Heart left ventricle (tissue), 16 donors: Measurements from ENCODE around the gene EMID1. TPM values are rescaled to one million over a fixed set of nuclear protein-coding genes. Genes with fewer than 3 reads are reported as not detected.
A peak's percentile ranks its signal among the peaks of the same experiment; 100 is the strongest.

Source experiments
- ATAC-seq, 4 donors: fragments of 200-7000 bp; cut with Tn5 transposase; one replicate each; pipeline ENCODE4 v1.9.1; 2020 to 2022; ENCODE audit warnings: moderate library complexity in 4 of 4, mild to moderate bottlenecking in 3 of 4, moderate number of reproducible peaks in 1 of 4
- DNase-seq, 5 donors: peaks; one replicate each; pipeline ENCODE4 v3.0.0-alpha.2; 2020
- H3K27ac ChIP-seq, 12 donors: fragments of 200-600 bp; sonication (generic) in 4 of 12; one replicate each; pipeline versions ENCODE4 v1.5.0 to v1.8.0; 2016 to 2022; ENCODE audit warnings: mild to moderate bottlenecking in 2 of 12
- H3K27me3 ChIP-seq, 9 donors: fragments of 200-600 bp; sonication (generic) in 2 of 9; one replicate each; pipeline versions ENCODE4 v1.5.1 to v1.8.0; 2016 to 2022; ENCODE audit warnings: mild to moderate bottlenecking in 3 of 9
- H3K36me3 ChIP-seq, 9 donors: fragments of 200-600 bp; sonication (generic) in 2 of 9; one replicate each; pipeline versions ENCODE4 v1.5.0 to v1.8.0; 2018 to 2022; ENCODE audit warnings: mild to moderate bottlenecking in 2 of 9
- H3K4me1 ChIP-seq, 12 donors: fragments of 200-600 bp; sonication (generic) in 4 of 12; one replicate each; pipeline versions ENCODE4 v1.5.0 to v1.8.0; 2016 to 2022; ENCODE audit warnings: mild to moderate bottlenecking in 3 of 12
- H3K4me3 ChIP-seq, 12 donors: fragments of 200-600 bp; sonication (generic) in 4 of 12; one replicate each; pipeline versions ENCODE4 v1.5.0 to v1.8.0; 2017 to 2022; ENCODE audit warnings: mild to moderate bottlenecking in 9 of 12, moderate library complexity in 4 of 12
- H3K9me3 ChIP-seq, 12 donors: fragments of 200-600 bp; sonication (generic) in 4 of 12; one replicate each; pipeline versions ENCODE4 v1.5.0 to v1.8.0; 2016 to 2022; ENCODE audit warnings: mild to moderate bottlenecking in 1 of 12
- CTCF ChIP-seq, 12 donors: fragments of 200-600 bp; sonication (generic) in 4 of 12; IDR thresholded peaks; one replicate each; pipeline versions ENCODE4 v1.5.0 to v1.8.0; 2018 to 2022; ENCODE audit warnings: antibody characterized with exemption in 12 of 12, mild to moderate bottlenecking in 5 of 12
- POLR2A ChIP-seq, 2 donors: fragments of 450-650 bp; IDR thresholded peaks; one replicate each; pipeline ENCODE4 v1.6.1; 2017; ENCODE audit warnings: antibody characterized with exemption in 2 of 2, mild to moderate bottlenecking in 2 of 2, moderate library complexity in 2 of 2
- WGBS, 4 donors: extraction: QIAGEN DNeasy Blood & Tissue Kit in 2 of 4; methylation state at CpG; one replicate each; pipeline versions ENCODE4 v1.1.5 to v1.1.7; 2013 to 2018; 5-methylcytosine and 5-hydroxymethylcytosine counted together
- intact Hi-C, 10 donors: fragments of 100-400 bp; cut with DNase I; formaldehyde crosslinking; loops; one replicate each; pipeline versions ENCODE4 v1.11.1 to v1.14.2; 2022
- polyA plus RNA-seq, 2 donors: library from polyadenylated mRNA; stranded (reverse); fragments of 200-250 nt; gene quantifications; one replicate each; pipeline ENCODE4 v1.2.3, GENCODE V29; 2013
- total RNA-seq, 9 donors: library from RNA; depleted of rRNA in 2 of 9; stranded (reverse); fragments of >200 nt in 2 of 9; fragmentation: NEBNext Ultra II Directional in 3 of 9; extraction: Animal tissue kit (Norgen Biotek cat#: 25700) in 3 of 9; gene quantifications; one replicate each; pipeline versions ENCODE4 v1.1.0 to v1.2.4, GENCODE V29; 2016 to 2023
- donor health status: ischemic (EF 13 %, LVEDD 7.1; RV severe dilation, severe dysfunction).
- donor health status: healthy with polysubstance abuse.
- donor health status: DM: no; HTN: yes; CAD: no.
- donor health status: DM: no; HTN: no; CAD: no.
- donor health status: ischemic (EF 25% LVEDD 6.9; RV normal size, moderate dysfunction).
- donor health status: ischemic (EF 25% LVEDD 5.7; RV mildly dilated, moderate dysfunction).
- donor health status: healthy.
- donor health status: DM: yes; HTN: yes; CAD: no.
- donor health status: ischemic (EF 35%, LVEDD 5.7; RV mildly dilated, moderate dysfunction).
- donor health status: nonischemic (EF 11% LVEDD 7.7; RV severe dilation, severe dysfunction).
- donor health status: DM: yes; HTN: yes; CAD: no.
- donor health status: PGD.
- donor health status: ischemic (EF 29% LVEDD 5.4; RV normal size, mild dysfunction).
- donor health status: nonischemic (EF 23%, LVEDD 6.1; RV moderate dilation, normal function).

EMID1 gene
- total and polyA plus RNA-seq, 11 donors = 0.16 to 1.5 (median 0.32) TPM; not detected in 2

GRCh38 chr22:29275819-29276565, 70.3 kb downstream of the EMID1 start:
- TF ChIP-seq CTCF (IDR thresholded peaks at IDR 0.05) (no peak), POLR2A (IDR thresholded peaks at IDR 0.05) (no peak)
- intact Hi-C loops = no loop called here
- no peaks in the 10 kb centered on the region for H3K27me3 ChIP-seq
- ATAC-seq (no peak), DNase-seq (no peak)
- H3K4me3 ChIP-seq = no peak overlapping the region
- peaks cover 0 to 61% (median 34%) of the 10 kb centered on the region in 12 donors for H3K4me1 ChIP-seq
- H3K27ac ChIP-seq = no peak overlapping the region
- peaks cover 0 to 100% (median 88%) of the 10 kb centered on the region in 9 donors for H3K36me3 ChIP-seq
- WGBS, 4 donors = 74 to 87% (median 80%) methylated on average over 3 of the region's 3 CpGs
- H3K9me3 ChIP-seq = no peaks in the 10 kb centered on the region

GRCh38 chr22:29277927-29278326, 72.2 kb downstream of the EMID1 start:
- H3K4me1 ChIP-seq = peaks cover 0 to 42% (median 15%) of the 10 kb centered on the region in 12 donors
- H3K27me3 ChIP-seq = no peaks in the 10 kb centered on the region
- H3K9me3 ChIP-seq = no peaks in the 10 kb centered on the region
- peak in 1 of 4 donors; percentile 51 for ATAC-seq
- no peak for DNase-seq
- H3K4me3 ChIP-seq = no peak overlapping the region
- 83 to 98% (median 93%) methylated on average over 1 of the region's 1 CpG for WGBS, 4 donors
- peaks cover 0 to 100% (median 100%) of the 10 kb centered on the region in 9 donors for H3K36me3 ChIP-seq
- no peak overlapping the region for H3K27ac ChIP-seq
- TF ChIP-seq CTCF (IDR thresholded peaks at IDR 0.05) (no peak), POLR2A (IDR thresholded peaks at IDR 0.05) (no peak)
- intact Hi-C loops = no loop called here

- Histone ChIP-seq H3K27ac (no peak overlapping the region), H3K36me3 (peaks cover 2 to 100% (median 100%) of the 10 kb centered on the region in 9 donors), H3K9me3 (no peaks in the 10 kb centered on the region), H3K4me3 (no peak overlapping the region), H3K4me1 (peaks cover 0 to under 1% (median 0%) of the 10 kb centered on the region in 12 donors), H3K27me3 (no peaks in the 10 kb centered on the region)
- intact Hi-C loops = no loop called here
- no peak for ATAC-seq
- no peak for DNase-seq
- 93 to 99% (median 95%) methylated on average over 3 of the region's 3 CpGs for WGBS, 4 donors
- no peak for TF ChIP-seq POLR2A (IDR thresholded peaks at IDR 0.05)
- TF ChIP-seq CTCF (IDR thresholded peaks at IDR 0.05) = no peak
These were observed 78.5 kb downstream of the EMID1 start for GRCh38 chr22:29284196-29284595.

- H3K4me3 ChIP-seq = no peak overlapping the region
- DNase-seq = no peak
- H3K4me1 ChIP-seq = peaks cover 0 to 6% (median 0%) of the 10 kb centered on the region in 12 donors
- intact Hi-C loops = no loop called here
- TF ChIP-seq POLR2A (IDR thresholded peaks at IDR 0.05) (no peak), CTCF (IDR thresholded peaks at IDR 0.05) (no peak)
- 55 to 68% (median 61%) methylated on average over 2 of the region's 2 CpGs for WGBS, 4 donors
- H3K36me3 ChIP-seq = peaks cover 4 to 100% (median 100%) of the 10 kb centered on the region in 9 donors
- H3K27me3 ChIP-seq = no peaks in the 10 kb centered on the region
- H3K9me3 ChIP-seq = no peaks in the 10 kb centered on the region
- H3K27ac ChIP-seq = no peak overlapping the region
- no peak for ATAC-seq
These were observed 83.1 kb downstream of the EMID1 start for GRCh38 chr22:29288837-29289236.
